T47D (cell line): Measurements from ENCODE around the gene CSMD2.
A peak's percentile ranks its signal among the peaks of the same experiment; 100 is the strongest.

Source experiments
- DNase-seq, 2 experiments: peaks; one replicate each; pipeline versions ENCODE4 v3.0.0 to v3.0.0-alpha.2; 2011 to 2012; ENCODE audit warnings: low read depth in 1 of 2, low spot score in 1 of 2
- JUND ChIP-seq: IDR thresholded peaks from 2 replicates; pipeline ENCODE4 v1.6.1; 2012; ENCODE audit warnings: low read depth
- in situ Hi-C: cut with HindIII; loops from 2 replicates; pipeline ENCODE4 v1.10.0; 2016; ENCODE audit warnings: low sequenced_read_pairs, low pct_unique_long_range_greater_than_20kb

CSMD2 gene

GRCh38 chr1:33659641-33660040 is 505.4 kb downstream of the CSMD2 start:
- DNase-seq: no peak
- no peak for TF ChIP-seq JUND
- in situ Hi-C loops: no loop called here

GRCh38 chr1:33657833-33658232 is 507.2 kb downstream of the CSMD2 start:
- TF ChIP-seq JUND: no peak
- in situ Hi-C loops: no loop called here
- DNase-seq: no peak

GRCh38 chr1:33656467-33657005 is 508.5 kb downstream of the CSMD2 start:
- no peak for TF ChIP-seq JUND
- DNase-seq: no peak
- in situ Hi-C loops: no loop called here

- no peak for DNase-seq
- no peak for TF ChIP-seq JUND
- in situ Hi-C loops: no loop called here
Measured at GRCh38 chr1:33655496-33655895, 509.5 kb downstream of the CSMD2 start.

GRCh38 chr1:33654267-33654834 is 510.7 kb downstream of the CSMD2 start:
- peak in 1 of 2 experiments; percentile 12 for DNase-seq
- no peak for TF ChIP-seq JUND
- in situ Hi-C loops: no loop called here

GRCh38 chr1:33653226-33653625 is 511.8 kb downstream of the CSMD2 start:
- TF ChIP-seq JUND: no peak
- no peak for DNase-seq
- in situ Hi-C loops: no loop called here

GRCh38 chr1:33650708-33651107 is 514.3 kb downstream of the CSMD2 start:
- DNase-seq: no peak
- in situ Hi-C loops: no loop called here

GRCh38 chr1:33649759-33650158 is 515.3 kb downstream of the CSMD2 start:
- no peak for TF ChIP-seq JUND
- in situ Hi-C loops: no loop called here
- DNase-seq: no peak

More at GRCh38 chr1:33650708-33651107, 514.3 kb downstream of the CSMD2 start:
- no peak for TF ChIP-seq JUND

- no peak for DNase-seq
- TF ChIP-seq JUND: no peak
- in situ Hi-C loops: no loop called here
Measured at GRCh38 chr1:33643216-33643615, 521.8 kb downstream of the CSMD2 start.

GRCh38 chr1:33641104-33641830 is 523.8 kb downstream of the CSMD2 start:
- in situ Hi-C loops: no loop called here
- no peak for TF ChIP-seq JUND
- DNase-seq: peak; percentile 27 to 57

GRCh38 chr1:33640114-33640660 is 524.8 kb downstream of the CSMD2 start:
- TF ChIP-seq JUND: no peak
- in situ Hi-C loops: no loop called here
- DNase-seq: peak in 1 of 2 experiments; percentile 4

GRCh38 chr1:33637846-33638440 is 527.1 kb downstream of the CSMD2 start:
- no peak for TF ChIP-seq JUND
- DNase-seq: no peak
- in situ Hi-C loops: no loop called here

GRCh38 chr1:33636209-33636608 is 528.8 kb downstream of the CSMD2 start:
- no peak for TF ChIP-seq JUND
- in situ Hi-C loops: no loop called here
- no peak for DNase-seq
